Urinary bladder (tissue), 4 donors: ENCODE results near the gene SRPRB. TPM values are rescaled to one million over a fixed set of nuclear protein-coding genes. Genes with fewer than 3 reads are reported as not detected.

Experiments
- DNase-seq: peaks from one replicate; pipeline ENCODE4 v3.0.0-alpha.2; 2015; ENCODE audit errors: extremely low spot score
- H3K27ac ChIP-seq: one replicate; pipeline ENCODE4 v1.5.1; 2013; ENCODE audit warnings: low read depth, mild to moderate bottlenecking, moderate library complexity
- H3K36me3 ChIP-seq: one replicate; pipeline ENCODE4 v1.6.1; 2013; ENCODE audit warnings: mild to moderate bottlenecking, moderate library complexity; ENCODE audit not compliant: insufficient read depth
- H3K4me1 ChIP-seq: one replicate; pipeline ENCODE4 v1.6.1; 2013; ENCODE audit warnings: mild to moderate bottlenecking, moderate library complexity; ENCODE audit not compliant: insufficient read depth
- H3K4me3 ChIP-seq: one replicate; pipeline ENCODE4 v1.5.1; 2013; ENCODE audit warnings: low read depth, low read length
- WGBS: extraction: QIAGEN DNeasy Blood & Tissue Kit; methylation state at CpG from one replicate; pipeline ENCODE4 v1.1.7; 2013; 5-methylcytosine and 5-hydroxymethylcytosine counted together
- polyA plus RNA-seq: library from polyadenylated mRNA; stranded (reverse); fragments of 200-250 nt; gene quantifications from one replicate; pipeline ENCODE4 v1.2.3, GENCODE V29; 2013
- total RNA-seq: library from RNA; depleted of rRNA; stranded (reverse); fragments of >200 nt; gene quantifications from one replicate; pipeline ENCODE4 v1.2.3, GENCODE V29; 2014
- donor health status: healthy with polysubstance abuse.
- donor health status: healthy.

SRPRB gene
- total and polyA plus RNA-seq, 2 donors = 25.2 to 43.9 TPM

DNA sequence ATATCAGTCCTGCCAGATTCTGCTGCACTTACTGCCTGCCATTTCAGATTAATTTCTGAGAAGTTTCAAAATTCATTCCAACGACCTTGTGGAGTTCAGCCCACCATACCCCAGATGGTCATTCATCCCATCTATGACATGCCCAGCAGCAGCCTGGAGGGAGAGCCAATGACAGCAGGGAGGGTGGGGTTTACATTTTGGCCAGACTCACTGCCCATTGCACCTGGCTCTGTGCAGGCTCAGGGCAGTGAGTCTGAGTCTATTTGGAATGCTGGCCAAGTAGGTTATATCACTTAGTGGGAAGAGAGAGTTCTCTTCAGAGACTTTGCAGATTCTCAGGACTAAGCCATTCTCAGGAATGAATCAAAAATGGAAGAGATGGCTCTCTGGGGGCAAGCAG is 21.5 kb downstream of the SRPRB start:
- H3K4me1 ChIP-seq = no peaks in the 10 kb centered on the region
- no peak for DNase-seq
- no peaks in the 10 kb centered on the region for H3K36me3 ChIP-seq
- no peak overlapping the region for H3K27ac ChIP-seq
- 51% methylated on average over 1 of the region's 1 CpG for WGBS
- no peak overlapping the region for H3K4me3 ChIP-seq

DNA sequence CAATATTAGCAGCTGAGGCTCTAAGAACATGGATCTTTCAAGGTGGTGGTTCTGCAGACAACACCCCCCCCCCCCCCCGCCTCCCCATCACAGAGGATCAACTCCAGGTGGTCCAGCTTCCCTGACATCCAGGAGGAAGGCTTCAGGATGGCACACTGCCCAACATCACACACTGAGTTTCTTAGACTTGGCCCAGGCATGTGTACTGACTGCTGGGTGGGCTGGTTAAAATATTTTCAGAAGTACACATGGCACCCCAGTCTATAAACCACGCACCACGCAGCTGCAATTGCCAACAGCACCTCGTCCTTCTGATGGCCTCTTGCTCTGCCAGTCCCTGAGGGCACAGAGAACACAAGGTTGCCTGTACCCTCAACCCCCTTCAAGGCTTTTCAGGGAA is 22.1 kb downstream of the SRPRB start:
- DNase-seq = no peak
- Histone ChIP-seq H3K27ac (no peak overlapping the region), H3K4me3 (no peak overlapping the region), H3K4me1 (no peaks in the 10 kb centered on the region), H3K36me3 (no peaks in the 10 kb centered on the region)
- WGBS = 68% methylated on average over 4 of the region's 4 CpGs

DNA sequence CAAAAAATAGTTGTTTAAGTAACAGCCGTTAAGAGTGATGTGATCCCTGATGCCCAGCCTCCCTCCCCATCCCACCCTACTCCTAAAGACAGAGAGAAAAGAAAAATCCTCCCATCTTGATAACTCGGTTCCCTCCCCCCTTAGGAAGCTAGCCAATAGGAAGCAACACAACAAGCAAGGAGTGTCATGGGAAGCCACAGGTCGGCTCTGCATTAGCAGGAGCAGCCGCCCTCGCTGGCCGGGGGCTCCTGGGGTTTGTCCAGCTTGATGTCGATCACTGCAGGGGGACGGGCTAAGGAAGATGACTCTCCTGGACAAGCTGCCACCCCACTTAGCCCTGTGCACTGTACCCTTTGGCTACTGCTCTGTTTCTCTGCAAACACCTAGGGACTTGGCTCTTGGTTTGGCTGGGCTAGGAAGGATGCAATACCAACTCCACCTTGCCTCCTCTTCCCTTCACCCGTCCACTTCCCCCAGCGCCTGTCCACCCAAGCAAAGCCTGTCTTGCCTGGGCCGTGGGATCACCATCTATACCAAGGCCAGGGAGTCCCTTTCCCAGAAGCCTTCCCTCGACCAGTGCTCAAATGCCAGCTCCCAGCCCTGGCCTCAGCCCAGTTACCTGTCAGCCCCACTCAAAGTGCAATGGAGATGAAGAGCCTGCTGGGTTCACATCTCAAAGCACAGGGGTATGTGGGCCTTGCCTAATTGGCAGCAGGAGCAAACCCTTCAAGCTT is 23.1 kb downstream of the SRPRB start:
- no peaks in the 10 kb centered on the region for H3K36me3 ChIP-seq
- no peak overlapping the region for H3K4me3 ChIP-seq
- WGBS = 76% methylated on average over 12 of the region's 12 CpGs
- DNase-seq = no peak
- no peak overlapping the region for H3K27ac ChIP-seq
- H3K4me1 ChIP-seq = no peaks in the 10 kb centered on the region

DNA sequence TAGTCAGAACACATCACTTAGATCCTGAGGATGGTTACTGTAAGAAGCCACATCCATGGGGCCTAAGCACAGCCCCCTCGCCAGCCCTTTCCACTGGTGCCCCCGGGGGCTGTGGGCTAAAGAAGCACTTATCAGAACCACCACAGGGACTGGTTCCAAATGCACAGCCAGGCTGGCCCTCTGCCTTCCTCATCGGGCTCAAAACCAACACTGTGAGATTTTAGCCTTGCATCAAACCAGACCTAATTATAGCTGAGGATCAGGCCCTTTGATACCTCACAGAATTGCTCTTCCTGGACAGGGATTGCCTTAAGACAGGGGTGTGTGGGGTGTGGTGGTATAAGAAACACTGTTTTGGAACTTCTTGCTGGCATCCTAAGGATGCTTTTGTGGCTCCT is 23.7 kb downstream of the SRPRB start:
- Histone ChIP-seq H3K4me1 (no peaks in the 10 kb centered on the region), H3K36me3 (no peaks in the 10 kb centered on the region), H3K4me3 (no peak overlapping the region), H3K27ac (no peak overlapping the region)
- DNase-seq = no peak
- 66% methylated on average over 3 of the region's 3 CpGs for WGBS

DNA sequence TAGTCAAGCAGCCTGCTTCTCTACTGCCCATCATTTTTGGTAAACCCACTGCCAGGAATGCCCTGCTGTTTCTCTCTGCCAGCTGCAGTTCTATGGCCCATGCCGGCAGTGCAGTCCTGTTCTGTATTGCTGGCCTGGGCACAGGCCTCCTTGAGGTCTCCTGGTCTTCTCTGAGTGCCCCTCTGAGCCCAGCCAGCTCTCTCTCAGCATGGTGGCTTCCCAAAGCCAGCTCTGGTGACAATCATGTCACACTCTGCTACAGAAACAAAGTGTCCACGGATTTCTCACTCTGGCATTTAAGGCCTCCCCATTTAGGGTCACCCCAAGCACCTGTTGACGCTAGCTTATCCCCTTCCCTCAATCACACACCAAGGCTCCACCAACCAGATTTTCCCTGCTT is 24.5 kb downstream of the SRPRB start:
- Histone ChIP-seq H3K27ac (no peak overlapping the region), H3K36me3 (no peaks in the 10 kb centered on the region), H3K4me1 (no peaks in the 10 kb centered on the region), H3K4me3 (no peak overlapping the region)
- 82% methylated on average over 3 of the region's 3 CpGs for whole genome bisulfite sequencing
- DNase-seq = no peak

DNA sequence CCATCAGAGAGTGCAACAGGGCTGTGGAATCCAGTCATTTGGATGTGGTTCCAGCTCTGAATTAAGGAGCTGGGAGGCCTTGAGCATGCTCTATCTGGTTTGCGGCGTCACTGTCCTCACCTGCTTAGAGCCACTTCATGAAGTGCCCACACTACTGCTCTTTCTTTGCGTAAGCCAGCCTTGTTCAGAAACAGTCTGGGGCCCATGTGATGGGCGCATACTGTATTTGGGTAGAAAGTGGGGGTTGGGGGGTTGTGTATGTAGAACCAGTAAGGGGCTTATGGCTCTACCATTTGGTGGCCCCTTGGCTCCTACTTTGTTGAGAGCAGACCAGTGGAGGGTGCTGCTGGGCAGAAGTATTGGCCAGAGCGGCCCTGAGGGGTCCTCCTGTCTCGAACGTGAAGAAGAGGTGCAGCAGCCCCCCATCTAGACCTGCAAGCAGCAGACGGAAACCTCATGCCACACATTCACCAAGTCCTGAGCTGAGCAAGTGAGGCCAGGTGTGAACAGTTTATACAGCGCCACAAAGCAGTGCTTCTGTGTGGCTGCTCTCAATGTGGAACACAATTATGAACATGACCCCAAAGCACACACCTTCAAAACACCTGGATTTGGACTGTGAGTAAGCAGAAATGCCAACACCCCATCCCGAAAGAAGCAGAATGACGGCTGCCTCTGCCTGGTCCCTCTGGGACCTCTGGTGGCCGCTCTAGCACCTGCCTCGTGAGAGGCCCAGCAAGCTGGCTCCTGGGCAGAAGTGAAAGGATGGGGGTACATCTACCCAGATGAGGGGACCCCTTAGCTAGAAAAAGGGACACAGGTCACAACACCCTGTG is 26.6 kb downstream of the SRPRB start:
- Histone ChIP-seq H3K4me1 (no peaks in the 10 kb centered on the region), H3K27ac (no peak overlapping the region), H3K36me3 (no peaks in the 10 kb centered on the region), H3K4me3 (no peak overlapping the region)
- DNase-seq = no peak
- WGBS = 76% methylated on average over 13 of the region's 13 CpGs

DNA sequence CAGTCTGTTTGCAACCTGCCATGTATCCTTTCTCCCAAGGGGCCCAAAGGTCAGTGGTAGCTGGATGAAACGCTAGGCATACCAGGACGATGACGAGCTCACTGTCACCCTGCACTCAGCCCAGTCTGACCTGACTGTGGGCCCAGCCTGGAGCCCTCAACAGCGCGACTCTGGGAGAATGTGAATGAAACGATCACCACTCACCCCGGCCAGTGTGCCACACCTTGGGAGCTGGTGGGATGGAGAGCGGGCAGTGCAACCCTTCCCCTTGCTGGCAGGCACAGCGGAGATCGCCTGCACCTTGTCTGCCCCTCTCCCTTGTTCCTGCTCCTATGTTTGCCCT is 27.2 kb downstream of the SRPRB start:
- Histone ChIP-seq H3K4me3 (no peak overlapping the region), H3K4me1 (no peaks in the 10 kb centered on the region), H3K27ac (no peak overlapping the region), H3K36me3 (no peaks in the 10 kb centered on the region)
- WGBS = 92% methylated on average over 10 of the region's 10 CpGs
- DNase-seq = no peak

DNA sequence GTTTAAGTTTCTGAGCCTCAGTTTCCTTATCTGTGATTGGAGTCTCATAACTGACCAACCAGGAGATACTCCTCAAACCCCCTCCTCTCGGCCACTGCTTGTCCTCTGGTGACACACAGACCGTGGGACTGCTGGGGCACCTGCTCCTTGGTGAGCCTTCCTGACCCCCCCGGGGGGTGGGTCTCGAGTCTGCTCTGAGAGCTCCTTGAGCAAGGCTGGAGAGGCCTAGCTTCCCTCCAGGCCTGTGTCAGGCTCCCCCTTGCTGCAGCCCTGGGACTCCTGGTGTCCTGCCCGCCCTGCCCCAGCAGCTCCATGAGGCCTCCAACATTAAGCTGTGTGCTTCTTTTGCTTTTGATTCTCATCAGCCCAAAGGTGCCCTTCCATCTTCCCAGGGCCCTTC is 27.7 kb downstream of the SRPRB start:
- Histone ChIP-seq H3K4me1 (no peaks in the 10 kb centered on the region), H3K27ac (no peak overlapping the region), H3K36me3 (no peaks in the 10 kb centered on the region), H3K4me3 (no peak overlapping the region)
- no peak for DNase-seq
- 90% methylated on average over 5 of the region's 5 CpGs for WGBS

DNA sequence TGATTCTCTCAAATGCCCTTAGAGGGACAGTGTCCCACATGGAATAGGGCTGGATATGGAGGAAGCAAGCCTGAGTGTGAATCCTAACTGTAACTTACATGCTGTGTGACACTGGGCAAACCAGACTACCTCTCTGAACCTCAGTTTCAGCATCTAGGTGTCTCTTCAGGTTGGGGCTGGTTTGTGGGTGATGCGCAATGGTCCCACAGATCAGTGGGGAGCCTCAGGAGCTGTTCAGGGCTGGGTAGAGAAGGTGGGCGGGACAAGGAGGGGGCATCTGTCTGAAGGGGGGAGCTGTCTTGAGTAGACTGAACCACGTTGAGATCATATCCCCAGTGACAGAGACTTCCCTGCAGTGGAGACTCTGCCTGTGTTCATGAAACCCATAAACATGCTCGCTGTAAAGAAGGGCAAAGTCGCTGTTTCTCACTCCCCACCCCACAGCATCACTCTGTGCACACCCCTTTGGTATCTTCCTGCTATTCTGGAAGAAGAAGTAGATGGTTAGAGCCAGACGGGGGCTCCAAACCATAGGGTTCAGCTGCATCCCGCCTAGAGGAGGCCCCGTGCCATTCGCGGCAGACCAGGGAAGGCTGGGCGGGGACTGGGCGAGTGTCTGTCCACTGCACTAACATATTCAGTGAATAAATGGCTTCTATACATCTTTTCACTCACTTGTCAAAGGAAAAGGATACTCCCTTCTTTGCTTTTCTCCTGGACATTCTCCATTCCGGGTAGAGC is 28.4 kb downstream of the SRPRB start:
- H3K4me1 ChIP-seq = no peaks in the 10 kb centered on the region
- H3K36me3 ChIP-seq = no peaks in the 10 kb centered on the region
- DNase-seq = no peak
- H3K27ac ChIP-seq = no peak overlapping the region
- 85% methylated on average over 13 of the region's 13 CpGs for WGBS
- no peak overlapping the region for H3K4me3 ChIP-seq

DNA sequence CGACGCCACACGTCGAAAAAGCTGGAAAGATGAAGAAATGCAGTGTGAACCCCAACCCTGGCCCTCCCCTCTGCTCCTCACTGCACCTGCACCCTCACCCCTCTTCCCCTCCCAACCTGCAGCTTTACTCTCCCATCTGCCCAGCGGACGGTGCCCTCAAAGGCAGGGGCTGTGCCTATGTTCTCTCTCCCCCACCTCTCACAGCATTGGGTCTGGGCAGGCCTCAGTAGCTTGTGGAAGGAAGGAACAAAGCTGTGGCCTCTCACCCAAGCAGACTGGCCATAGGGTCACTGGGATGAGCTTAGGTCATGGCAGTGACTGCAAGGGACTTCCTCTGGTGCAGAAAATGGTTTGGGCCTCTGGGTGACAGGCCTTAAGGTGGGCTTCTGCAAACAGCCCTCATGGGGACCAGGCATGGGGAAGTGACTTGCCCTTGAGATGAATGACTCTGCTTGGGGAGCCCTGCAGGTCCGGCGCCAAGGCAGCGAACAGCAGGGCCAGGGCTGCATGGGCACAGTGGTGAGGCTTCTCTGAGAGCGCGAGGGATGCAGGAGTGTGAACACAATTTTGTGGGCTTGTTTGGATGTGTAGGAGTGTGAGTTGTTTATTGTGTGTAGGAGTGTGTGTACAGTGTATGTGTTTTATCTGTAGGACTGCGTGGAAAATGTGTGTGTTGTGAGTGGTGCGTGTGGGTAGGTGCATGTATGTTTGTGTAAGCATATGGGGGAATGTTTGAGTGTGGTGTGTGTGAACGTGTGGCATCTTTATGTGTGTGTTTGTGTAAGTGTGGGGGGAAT is 29.2 kb downstream of the SRPRB start:
- no peak overlapping the region for H3K27ac ChIP-seq
- H3K4me3 ChIP-seq = no peak overlapping the region
- WGBS = 92% methylated on average over 14 of the region's 14 CpGs
- no peaks in the 10 kb centered on the region for H3K4me1 ChIP-seq
- DNase-seq = no peak
- H3K36me3 ChIP-seq = no peaks in the 10 kb centered on the region

DNA sequence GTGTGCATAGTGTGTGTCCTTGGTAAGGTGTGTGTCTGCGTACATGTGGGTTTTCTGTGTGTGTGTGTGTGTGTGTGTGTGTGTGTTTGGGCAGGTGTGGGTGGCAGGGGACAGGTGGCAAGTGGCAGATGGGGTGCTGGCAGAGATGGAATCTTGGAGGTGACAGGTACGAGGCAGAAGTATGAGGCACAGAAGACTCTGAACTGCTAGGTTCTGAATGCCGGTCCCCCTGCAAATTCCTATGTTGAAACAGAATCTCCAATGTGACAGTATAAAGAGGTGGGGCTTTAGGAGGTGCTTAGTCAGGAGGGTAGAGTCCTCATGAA is 29.8 kb downstream of the SRPRB start:
- Histone ChIP-seq H3K4me1 (no peaks in the 10 kb centered on the region), H3K27ac (no peak overlapping the region), H3K4me3 (no peak overlapping the region), H3K36me3 (no peaks in the 10 kb centered on the region)
- 96% methylated on average over 3 of the region's 3 CpGs for WGBS
- DNase-seq = no peak

DNA sequence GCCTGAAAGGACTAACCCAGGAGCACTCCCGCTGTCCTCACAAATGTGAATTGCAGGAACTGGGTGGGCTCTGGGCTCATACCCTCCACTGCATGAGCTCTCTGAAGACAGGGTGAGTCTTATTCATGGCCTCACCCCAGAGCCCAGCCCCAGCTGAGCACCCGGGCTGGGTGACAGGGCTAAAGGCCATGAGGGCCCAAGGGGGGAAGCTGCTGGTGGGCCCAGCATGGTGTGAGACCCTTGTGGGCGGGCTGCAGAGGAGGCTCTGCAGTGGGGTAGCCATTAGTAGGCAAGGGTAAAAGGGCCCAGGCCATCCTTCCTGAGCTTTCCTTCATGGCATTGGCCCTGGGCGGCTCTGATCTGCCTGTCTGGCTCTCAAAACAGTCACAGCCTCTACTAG is 30.3 kb downstream of the SRPRB start:
- H3K4me1 ChIP-seq = no peaks in the 10 kb centered on the region
- WGBS = 89% methylated on average over 4 of the region's 4 CpGs
- no peak overlapping the region for H3K4me3 ChIP-seq
- DNase-seq = no peak
- H3K27ac ChIP-seq = no peak overlapping the region
- no peaks in the 10 kb centered on the region for H3K36me3 ChIP-seq

DNA sequence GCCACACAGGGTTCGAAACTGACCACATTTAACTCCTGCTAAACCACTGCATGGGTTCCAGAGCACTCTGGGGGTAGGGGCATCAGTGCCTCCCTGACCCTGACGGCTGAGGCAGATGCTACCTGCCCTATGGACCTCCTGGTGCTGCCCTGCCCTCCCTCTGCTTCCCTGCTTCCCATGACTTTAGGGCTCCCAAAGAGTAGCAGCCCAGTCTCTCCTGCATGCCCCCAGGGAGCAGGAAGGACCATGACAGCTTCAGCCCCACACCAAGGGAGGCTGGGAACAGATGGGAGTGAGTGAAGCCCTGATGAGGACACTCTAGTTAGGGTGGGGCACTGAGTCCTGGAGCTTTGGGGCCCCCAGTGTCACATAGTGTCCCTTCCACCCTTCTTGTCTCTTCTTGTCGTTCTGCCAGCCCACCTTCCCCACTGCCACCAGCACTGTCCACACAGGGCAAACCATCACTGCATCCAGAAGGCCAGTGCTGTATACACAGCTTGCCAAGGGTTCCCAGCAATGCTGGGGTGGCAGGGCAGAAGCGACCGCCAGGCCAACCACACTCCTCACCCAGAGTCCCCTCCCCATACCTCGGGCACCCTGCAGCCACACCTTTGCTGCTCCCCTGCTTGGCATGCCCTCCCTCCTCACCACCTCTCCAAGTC is 31.0 kb downstream of the SRPRB start:
- H3K4me3 ChIP-seq = no peak overlapping the region
- DNase-seq = no peak
- no peak overlapping the region for H3K27ac ChIP-seq
- H3K36me3 ChIP-seq = no peaks in the 10 kb centered on the region
- WGBS = 87% methylated on average over 6 of the region's 6 CpGs
- H3K4me1 ChIP-seq = no peaks in the 10 kb centered on the region
